Endothelial cell of umbilical vein (primary cell): ENCODE data around the gene PLD1. TPM values are rescaled to one million over a fixed set of nuclear protein-coding genes. Genes with fewer than 3 reads are reported as not detected.
"Not testable (repeated sequence)": the region's sequence is repeated elsewhere in the genome, so short reads cannot be mapped to it uniquely, and the experiment has no call there.

Source experiments
- BruUV-seq: library from RNA; stranded (reverse); fragments of 400-500 nt; replicated peaks from 2 replicates; lab custom pipeline; 2021; lab: Mats Ljungman, UMichigan
- CTCF ChIA-PET: fragments of 300-600, 350-600 bp; sonication (Branson Sonifier 250); formaldehyde crosslinking; loops from one replicate; lab custom pipeline; 2021; ENCODE audit warnings: antibody characterized with exemption, inconsistent platforms; lab: Charles Lee
- POLR2A ChIA-PET: fragments of 300-600, 350-600 bp; sonication (Branson Sonifier 250); formaldehyde crosslinking; loops from one replicate; lab custom pipeline; 2021; ENCODE audit warnings: antibody characterized with exemption, inconsistent platforms; lab: Charles Lee
- DNase-seq: peaks from one replicate; pipeline ENCODE4 v3.0.0-alpha.2; 2011; ENCODE audit warnings: low read depth, low spot score
- FAIRE-seq: peaks from 2 replicates; lab custom pipeline; 2011; peaks lifted over from hg19 to GRCh38; lab: Jason Lieb, UNC
- H2AFZ ChIP-seq: 2 replicates; pipeline ENCODE4 v1.6.0; 2012; ENCODE audit warnings: low read depth, low read length, control low read depth, inconsistent platforms
- H3K27ac ChIP-seq: 2 replicates; pipeline ENCODE4 v1.5.1; 2011; ENCODE audit warnings: low read depth, mild to moderate bottlenecking, control low read depth, low read length, moderate library complexity; ENCODE audit not compliant: insufficient read depth
- H3K27me3 ChIP-seq, 2 experiments: 2 replicates each; pipeline versions ENCODE4 v1.6.0 to v1.6.1; 2011; ENCODE audit warnings: low read length in 2 of 2, mixed read lengths in 1 of 2; ENCODE audit not compliant: control insufficient read depth in 2 of 2, insufficient read depth in 2 of 2
- H3K36me3 ChIP-seq, 2 experiments: 2 replicates in 1 of 2; 3 replicates in 1 of 2; pipeline ENCODE4 v1.5.1; 2011; ENCODE audit warnings: low read length in 2 of 2, mild to moderate bottlenecking in 1 of 2, moderate library complexity in 1 of 2; ENCODE audit not compliant: control insufficient read depth in 2 of 2, insufficient read depth in 2 of 2; ENCODE audit errors: extremely low read depth in 1 of 2
- H3K4me1 ChIP-seq: 3 replicates; pipeline ENCODE4 v1.5.1; 2011; ENCODE audit warnings: mild to moderate bottlenecking, low read length; ENCODE audit not compliant: control insufficient read depth, insufficient read depth; ENCODE audit errors: extremely low read depth
- H3K4me2 ChIP-seq: 2 replicates; pipeline ENCODE4 v1.6.1; 2011; ENCODE audit warnings: low read length, control low read depth, mixed read lengths; ENCODE audit not compliant: insufficient read depth
- H3K4me3 ChIP-seq, 3 experiments: fragments of 200-600 bp in 1 of 3; sonication (generic), shearing (Covaris generic) in 1 of 3; replicated peaks in 1 of 3; 2 replicates each; pipeline ENCODE4 v1.5.1; 2011 to 2016; ENCODE audit warnings: control low read depth in 3 of 3, low read length in 3 of 3, mild to moderate bottlenecking in 2 of 3, inconsistent platforms in 1 of 3, low read depth in 1 of 3, moderate library complexity in 1 of 3; ENCODE audit not compliant: insufficient read depth in 1 of 3
- H3K79me2 ChIP-seq: 2 replicates; pipeline ENCODE4 v1.6.0; 2012; ENCODE audit warnings: low read length, inconsistent platforms; ENCODE audit not compliant: control insufficient read depth, insufficient read depth
- H3K9ac ChIP-seq: replicated peaks from 2 replicates; pipeline ENCODE3; 2011; ENCODE audit warnings: low read length, control low read depth; ENCODE audit not compliant: insufficient read depth; ENCODE audit errors: extremely low read depth
- H3K9me1 ChIP-seq: replicated peaks from 3 replicates; pipeline ENCODE4 v1.6.0; 2011; ENCODE audit warnings: mild to moderate bottlenecking, low read length; ENCODE audit not compliant: control insufficient read depth, insufficient read depth; ENCODE audit errors: extremely low read depth
- H3K9me3 ChIP-seq: replicated peaks from 2 replicates; pipeline ENCODE4 v1.5.1; 2012; ENCODE audit warnings: low read length, inconsistent platforms; ENCODE audit not compliant: control insufficient read depth, insufficient read depth
- H4K20me1 ChIP-seq: replicated peaks from 2 replicates; pipeline ENCODE3; 2011; ENCODE audit warnings: mild to moderate bottlenecking, low read length; ENCODE audit not compliant: control insufficient read depth, insufficient read depth; ENCODE audit errors: extremely low read depth
- GATA2 ChIP-seq: IDR thresholded peaks from 2 replicates; pipeline ENCODE4 v1.7.0; 2011; ENCODE audit warnings: low read depth, mild to moderate bottlenecking, moderate library complexity, mixed read lengths, low read length; ENCODE audit not compliant: insufficient read length, insufficient read depth
- JUN ChIP-seq: IDR thresholded peaks from 2 replicates; pipeline ENCODE4 v1.6.1; 2011; ENCODE audit warnings: borderline replicate concordance, low read depth; ENCODE audit not compliant: insufficient read length, insufficient read depth
- POLR2A ChIP-seq: IDR thresholded peaks from 2 replicates; pipeline ENCODE4 v1.6.1; 2012; ENCODE audit warnings: low read depth, mild to moderate bottlenecking, control low read depth, low read length
- POLR2AphosphoS5 ChIP-seq: IDR thresholded peaks from 2 replicates; pipeline ENCODE4 v1.6.1; 2012; ENCODE audit warnings: low read depth, mild to moderate bottlenecking, control low read depth, low read length, moderate library complexity; ENCODE audit not compliant: insufficient read depth
- dilution Hi-C: fragments of 300-500 bp; cut with MboI; formaldehyde crosslinking; loops from one replicate; pipeline ENCODE4 v1.15.0; 2019; ENCODE audit warnings: low sequenced_read_pairs; ENCODE audit not compliant: extremely low pct_ligation_motif_present
- intact Hi-C: fragments of 100-400 bp; cut with micrococcal nuclease; formaldehyde crosslinking; loops from one replicate; pipeline ENCODE4 v1.10.0; 2022
- polyA plus RNA-seq, 4 experiments: library from polyadenylated mRNA; depleted of rRNA in 3 of 4; stranded (reverse) in 3 of 4; unstranded in 1 of 4; fragments of >200 nt; gene quantifications; 2 replicates each; pipeline versions ENCODE4 v1.2.1 to v1.2.3, GENCODE V29; 2011 to 2012; ENCODE audit warnings: missing spikeins in 1 of 4
- total RNA-seq: library from RNA; stranded (reverse); gene quantifications from 2 replicates; pipeline ENCODE4 v1.2.3, GENCODE V29; 2021

Gene PLD1
- total and polyA plus RNA-seq, 2 donors (not counting 3 experiments of a cell fraction or from before 2014, with no cell fraction given): 42.0 to 108 TPM

GRCh38 chr3:171694888-171695287, 115.4 kb downstream of the PLD1 start:
- dilution Hi-C loops: no loop called here
- Histone ChIP-seq H3K27me3 (no peaks in the 10 kb centered on the region), H3K4me1 (no peaks in the 10 kb centered on the region), H3K4me2 (no peak overlapping the region), H3K27ac (no peak overlapping the region), H3K9ac (no peak overlapping the region), H3K4me3 (no peak overlapping the region), H3K9me3 (no peaks in the 10 kb centered on the region), H4K20me1 (no peaks in the 10 kb centered on the region), H2AFZ (no peak overlapping the region), H3K36me3 (peaks cover 4 to 6% of the 10 kb centered on the region in 2 experiments), H3K79me2 (no peaks in the 10 kb centered on the region), H3K9me1 (no peaks in the 10 kb centered on the region)
- FAIRE-seq (no peak), DNase-seq (no peak)
- TF ChIP-seq POLR2A (no peak), GATA2 (no peak), JUN (no peak), POLR2AphosphoS5 (no peak)
- ChIA-PET CTCF (interaction anchor here (1.5 kb wide), 1 partner anchor 10 kb away, joined by 3 read pairs; no protein-coding TSS in a partner anchor), POLR2A (no interaction called here)
- intact Hi-C loops: no loop called here
- no TSS peak for BruUV-seq

GRCh38 chr3:171692551-171692950, 117.7 kb downstream of the PLD1 start:
- dilution Hi-C loops: not testable (repeated sequence)

More at GRCh38 chr3:171692551-171692950, 117.7 kb downstream of the PLD1 start:
- H3K9me3 ChIP-seq, BruUV-seq, H3K4me2 ChIP-seq, H3K4me1 ChIP-seq, POLR2A ChIA-PET, H3K9me1 ChIP-seq, DNase-seq, intact Hi-C loops, H3K79me2 ChIP-seq, FAIRE-seq, H3K27me3 ChIP-seq, H3K4me3 ChIP-seq, H3K9ac ChIP-seq, H2AFZ ChIP-seq, H4K20me1 ChIP-seq, H3K27ac ChIP-seq: not testable (repeated sequence)
- H3K36me3 ChIP-seq: peaks cover 5 to 11% of the 10 kb centered on the region in 2 experiments
- CTCF ChIA-PET: interaction anchor here (1.0 kb wide), 1 partner anchor 137 kb away, joined by 3 read pairs; no protein-coding TSS in a partner anchor
